ENCODE data around the gene RYR2.

DNA sequence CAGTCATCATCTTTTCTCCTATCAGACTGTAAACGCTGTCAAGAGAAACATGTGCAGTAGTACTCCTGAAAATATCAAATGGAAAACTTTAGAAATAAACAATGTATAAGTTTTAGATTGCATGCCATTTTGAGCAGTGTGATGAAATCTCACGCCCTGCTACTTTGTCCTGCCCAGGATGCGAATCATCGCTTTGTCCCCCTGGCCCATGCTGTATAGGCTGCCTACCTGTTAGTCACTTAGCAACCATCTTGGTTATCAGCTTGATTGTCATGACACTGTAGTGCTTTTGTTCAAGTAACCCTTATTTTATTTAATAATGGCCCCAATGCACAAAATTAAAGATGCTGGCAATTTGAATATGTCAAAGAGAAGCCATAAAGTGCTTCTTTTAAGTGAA lies 485.8 kb downstream of the RYR2 start:
- TF ChIP-seq CTCF (IDR thresholded peaks at IDR 0.05; ENCODE audit: poor library complexity): no peak
- no peak for TF ChIP-seq EZH2 (IDR thresholded peaks at IDR 0.05; ENCODE audit: borderline replicate concordance)

Measured in hepatocyte (in vitro differentiated cells).